Measurements from ENCODE around the gene KRT9.
"Not testable (repeated sequence)": the region's sequence is repeated elsewhere in the genome, so short reads cannot be mapped to it uniquely, and the experiment has no call there.

KRT9 gene

DNA sequence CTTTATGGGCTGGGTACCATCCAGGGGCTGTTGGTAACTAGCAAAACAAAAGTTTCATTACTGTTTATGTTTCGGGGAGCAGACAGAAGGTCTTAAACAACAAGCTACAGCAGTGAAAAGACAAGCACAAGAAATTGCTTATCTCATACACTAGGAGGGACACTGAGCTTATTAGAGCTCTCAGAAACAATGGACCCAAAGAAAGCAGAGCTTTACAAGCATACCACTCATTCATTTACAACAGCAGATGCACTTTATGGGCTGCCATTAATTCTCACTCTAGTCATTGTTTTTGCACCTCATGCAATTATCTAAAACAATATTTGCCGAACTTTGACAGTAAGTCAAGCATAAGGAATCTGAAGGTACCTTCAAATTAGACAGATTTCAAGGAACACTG is 30.7 kb upstream of the KRT9 start:
- DNase-seq (ENCODE audit: low read depth in 2 of 3, low spot score in 1 of 3), result no peak

DNA sequence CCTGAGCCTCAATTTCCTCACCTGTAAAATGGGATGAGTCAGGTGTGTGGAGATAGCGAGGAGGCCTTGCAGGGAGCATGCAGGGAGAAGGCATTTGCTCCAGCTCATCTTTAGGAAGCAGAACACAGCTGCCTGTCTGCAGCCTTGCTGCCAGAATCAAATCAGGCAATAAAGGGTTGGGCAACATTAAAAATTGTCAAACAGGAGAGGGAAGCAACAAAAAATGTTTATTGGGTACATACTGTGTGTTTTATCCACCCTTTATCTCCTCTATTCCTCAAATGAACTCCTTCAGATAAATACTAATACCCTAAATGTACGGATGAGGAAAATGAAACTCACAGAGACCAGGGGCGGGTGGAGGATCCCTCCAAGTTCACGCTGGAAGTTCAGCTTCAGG is 28.5 kb upstream of the KRT9 start:
- no peak for DNase-seq (ENCODE audit: low read depth in 2 of 3, low spot score in 1 of 3)

DNA sequence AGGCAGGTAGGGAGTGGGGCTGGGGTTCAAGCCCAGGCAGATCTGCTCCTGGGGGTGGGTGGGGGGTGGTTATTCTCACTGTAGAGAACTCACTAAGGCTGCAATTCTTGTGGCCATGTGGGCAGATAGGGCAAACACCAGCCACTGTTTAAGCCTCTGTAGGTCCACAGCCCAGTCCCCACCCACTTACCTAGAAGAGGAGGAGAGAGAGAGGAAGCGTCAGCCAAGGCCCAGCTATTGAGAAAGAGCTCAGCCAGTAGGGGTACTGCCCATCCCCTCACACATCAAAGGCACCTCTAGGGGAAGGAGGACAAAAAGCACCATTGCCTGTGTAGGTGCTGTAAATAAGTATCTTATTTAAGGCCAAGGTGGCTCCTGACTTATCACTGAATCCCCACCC is 27.8 kb upstream of the KRT9 start:
- no peak for DNase-seq (ENCODE audit: low read depth in 2 of 3, low spot score in 1 of 3)

DNA sequence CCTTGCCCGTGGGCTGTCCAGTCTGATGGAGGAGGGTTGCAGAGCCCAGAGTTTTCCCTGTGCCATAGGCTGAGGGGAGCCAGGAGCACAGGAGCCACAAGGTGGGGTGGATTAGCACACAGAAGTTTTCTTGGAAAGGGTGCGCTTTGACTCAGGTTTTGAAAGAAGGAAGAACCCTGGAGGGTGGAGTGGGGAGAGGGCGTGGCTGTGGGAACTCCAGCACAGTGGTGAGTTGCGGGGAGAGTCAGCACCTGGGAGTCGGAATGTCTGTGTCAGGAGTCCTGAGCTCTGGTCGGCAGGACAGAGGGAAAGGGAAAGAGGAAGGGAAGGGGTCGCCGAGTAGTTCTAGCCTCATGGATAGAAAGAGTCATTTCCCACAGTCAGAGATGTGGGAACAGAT is 23.7 kb upstream of the KRT9 start:
- DNase-seq (ENCODE audit: low read depth in 2 of 3, low spot score in 1 of 3), result no peak

DNA sequence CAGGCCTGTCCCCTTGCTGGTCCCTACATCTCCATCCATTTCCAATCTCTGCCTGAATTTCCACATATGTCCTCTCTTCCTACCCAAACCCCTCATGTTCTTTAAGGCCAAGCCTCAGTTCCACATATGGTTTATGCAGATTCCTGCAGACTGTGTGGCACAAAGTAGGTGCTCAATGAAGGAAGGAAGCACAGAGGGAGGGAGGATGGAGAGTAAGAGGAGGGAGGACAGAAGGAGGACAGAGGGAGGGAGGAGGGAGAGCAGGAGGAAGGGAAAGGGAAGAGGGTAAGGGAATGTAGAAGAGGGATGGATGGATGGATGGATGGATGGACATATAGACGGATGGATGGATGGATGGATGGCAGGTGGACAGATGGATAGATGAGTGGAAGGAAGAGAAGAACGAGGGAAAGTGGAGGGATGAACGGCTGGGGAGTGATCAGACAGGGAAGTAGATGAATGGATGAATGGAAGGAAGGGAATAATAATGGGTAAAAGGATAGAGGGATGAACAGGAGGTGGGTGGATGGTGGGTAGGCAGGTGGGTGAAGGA is 22.6 kb upstream of the KRT9 start:
- no peak for DNase-seq (ENCODE audit: low read depth in 2 of 3, low spot score in 1 of 3)

DNA sequence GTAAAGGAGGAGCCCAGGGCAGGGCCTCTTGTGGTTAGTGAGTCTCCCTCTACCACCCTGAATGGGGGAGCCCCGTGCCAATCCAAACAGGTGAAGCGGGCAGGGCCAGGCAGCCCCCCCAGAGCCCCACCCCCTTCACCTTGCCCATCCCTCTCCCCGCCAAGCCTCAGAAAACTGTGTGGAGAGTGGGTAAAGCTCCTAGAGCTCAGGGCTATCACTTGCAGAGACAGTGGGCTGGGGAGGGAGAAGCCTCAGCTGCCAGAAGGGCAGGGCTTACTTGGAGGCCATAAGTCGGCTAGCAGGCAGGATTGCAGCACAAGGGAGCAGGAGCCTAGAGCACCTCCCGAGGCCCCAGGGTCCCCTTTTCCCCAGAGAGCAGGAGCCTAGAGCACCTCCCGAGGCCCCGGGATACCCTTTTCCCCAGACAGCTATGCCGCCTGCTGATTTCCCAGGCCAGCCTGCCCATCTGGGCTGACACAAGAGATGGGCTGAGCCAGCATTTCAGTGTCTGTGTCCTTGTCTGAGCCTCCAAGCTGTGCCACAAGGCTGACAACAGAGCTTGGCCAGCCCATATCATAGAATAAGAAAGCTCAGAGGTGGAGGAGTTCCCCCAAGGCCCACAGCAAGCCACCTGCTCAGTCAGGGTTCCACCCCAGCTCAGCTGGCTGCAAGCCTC is 21.6 kb upstream of the KRT9 start:
- DNase-seq (ENCODE audit: low read depth in 2 of 3, low spot score in 1 of 3), result no peak

DNA sequence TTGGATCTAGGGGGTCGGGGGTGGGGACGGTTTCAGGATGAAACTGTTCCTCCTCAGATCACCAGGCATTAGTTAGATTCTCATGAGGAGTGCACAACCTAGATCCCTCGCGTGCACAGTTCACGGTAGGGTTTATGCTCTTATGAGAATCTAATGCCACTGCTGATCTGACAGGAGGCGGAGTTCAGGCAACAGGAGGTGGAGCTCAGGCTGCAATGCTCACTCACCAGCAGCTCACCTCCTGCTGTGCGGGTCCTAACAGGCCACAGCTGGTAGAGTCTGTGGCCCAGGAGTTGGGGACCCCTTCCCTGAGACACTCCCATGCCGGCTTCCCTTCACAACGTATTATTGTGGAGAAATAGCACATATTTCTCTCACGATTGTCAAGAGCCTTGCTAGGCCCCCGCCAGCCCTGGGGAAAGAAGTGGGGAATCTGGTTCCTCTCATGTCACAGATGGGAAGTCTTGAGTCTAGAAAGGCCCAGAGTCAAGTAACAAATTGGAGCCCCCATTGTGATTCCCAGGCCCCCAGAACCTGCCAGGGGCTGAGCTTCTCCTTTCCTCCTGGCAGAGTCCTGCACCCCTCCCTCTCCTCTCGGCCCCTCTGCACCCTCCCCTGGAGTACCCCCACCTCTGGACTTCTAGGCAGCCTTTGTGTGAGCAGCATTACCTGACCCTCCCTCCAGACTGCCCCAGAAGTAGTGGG is 20.9 kb upstream of the KRT9 start:
- DNase-seq (ENCODE audit: low read depth in 2 of 3, low spot score in 1 of 3), result no peak

DNA sequence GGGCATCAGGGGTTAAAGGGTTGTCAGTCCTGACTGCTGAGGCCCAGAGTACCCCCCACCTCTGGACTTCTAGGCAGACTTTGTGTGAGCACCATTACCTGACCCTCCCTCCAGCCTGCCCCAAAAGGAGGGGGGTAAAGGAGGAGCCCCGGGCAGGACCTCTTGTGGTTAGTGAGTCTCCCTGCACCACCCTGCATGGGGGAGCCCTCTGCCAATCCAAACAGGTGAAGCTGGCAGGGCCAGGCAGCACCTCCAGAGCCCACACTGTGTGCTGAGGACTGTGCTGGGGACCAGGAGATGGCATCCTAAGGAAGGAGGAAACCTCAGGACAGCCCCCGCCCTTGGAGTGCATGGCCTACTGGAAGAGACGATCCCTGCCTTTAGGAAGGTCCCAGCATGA is 17.4 kb upstream of the KRT9 start:
- DNase-seq (ENCODE audit: low read depth in 2 of 3, low spot score in 1 of 3), result no peak

DNA sequence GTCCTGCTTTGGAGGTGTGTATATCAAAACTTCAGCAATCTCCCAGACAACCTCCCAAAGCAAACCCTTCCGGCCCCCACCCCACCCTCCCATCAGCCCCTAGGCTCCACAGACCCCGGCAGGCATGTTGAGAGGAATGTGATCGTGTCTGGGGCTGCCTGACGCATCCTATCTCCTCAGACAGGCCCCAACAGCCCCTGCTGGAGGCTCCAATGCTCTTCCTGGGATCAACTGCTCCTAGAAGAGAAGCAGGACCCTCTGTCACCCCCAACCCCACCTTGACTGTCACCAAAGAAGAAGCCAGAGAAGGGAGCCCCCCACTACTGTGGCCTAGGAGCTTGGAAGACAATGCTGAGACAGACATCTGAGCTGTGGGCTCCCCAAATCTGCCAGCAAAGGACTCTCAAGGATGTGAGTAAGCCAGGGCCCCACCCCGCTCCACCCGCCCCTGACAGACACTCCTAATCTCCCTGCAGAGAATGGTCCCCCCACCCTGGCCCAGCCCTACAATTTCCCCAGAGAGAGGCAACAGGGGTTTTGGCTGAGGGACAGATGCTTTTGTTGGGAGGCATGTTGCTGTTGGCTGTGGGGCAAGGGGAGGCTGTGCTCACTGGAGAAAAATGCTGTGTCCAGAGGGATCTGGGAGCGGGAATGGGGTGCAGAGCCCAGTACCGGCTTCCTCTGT is 16.4 kb upstream of the KRT9 start:
- no peak for DNase-seq (ENCODE audit: low read depth in 2 of 3, low spot score in 1 of 3)

DNA sequence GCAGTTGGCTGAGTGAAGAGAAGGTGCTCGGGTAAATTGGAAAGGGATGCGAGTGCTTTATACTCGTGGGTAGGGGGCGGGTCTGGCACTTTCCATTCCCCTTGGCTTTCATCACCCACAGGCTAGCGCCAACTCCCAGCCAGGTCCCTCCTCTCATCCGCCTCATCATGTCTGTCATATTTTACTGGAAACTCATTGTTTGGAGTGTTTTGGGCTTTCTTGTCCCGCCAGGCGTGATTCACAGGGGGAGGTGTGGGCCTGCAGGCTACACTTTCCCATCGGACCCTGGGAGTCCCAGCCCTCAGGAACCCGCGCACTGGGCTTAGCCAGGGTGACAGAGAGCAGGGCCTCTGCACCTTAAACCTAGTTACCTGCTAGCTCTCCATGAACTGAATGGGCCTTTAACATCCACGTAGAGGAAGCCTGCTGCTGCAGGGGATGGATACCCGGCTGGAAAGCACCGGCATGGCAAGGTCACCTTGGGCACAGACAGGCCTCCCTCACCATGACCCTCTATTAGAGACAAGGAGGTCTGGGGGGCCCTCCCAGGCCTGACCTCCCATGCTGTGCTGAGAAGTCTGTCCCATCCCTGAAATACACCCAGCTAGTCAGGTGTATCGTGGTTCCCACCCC is 15.1 kb upstream of the KRT9 start, which contains the start of gene KRT14:
Gene KRT14 (minus strand): TSS at position 33 of the 633 bp plus-strand sequence. CDS start 61 bp downstream, outside the sequence.
- no peak for DNase-seq (ENCODE audit: low read depth in 2 of 3, low spot score in 1 of 3)

DNA sequence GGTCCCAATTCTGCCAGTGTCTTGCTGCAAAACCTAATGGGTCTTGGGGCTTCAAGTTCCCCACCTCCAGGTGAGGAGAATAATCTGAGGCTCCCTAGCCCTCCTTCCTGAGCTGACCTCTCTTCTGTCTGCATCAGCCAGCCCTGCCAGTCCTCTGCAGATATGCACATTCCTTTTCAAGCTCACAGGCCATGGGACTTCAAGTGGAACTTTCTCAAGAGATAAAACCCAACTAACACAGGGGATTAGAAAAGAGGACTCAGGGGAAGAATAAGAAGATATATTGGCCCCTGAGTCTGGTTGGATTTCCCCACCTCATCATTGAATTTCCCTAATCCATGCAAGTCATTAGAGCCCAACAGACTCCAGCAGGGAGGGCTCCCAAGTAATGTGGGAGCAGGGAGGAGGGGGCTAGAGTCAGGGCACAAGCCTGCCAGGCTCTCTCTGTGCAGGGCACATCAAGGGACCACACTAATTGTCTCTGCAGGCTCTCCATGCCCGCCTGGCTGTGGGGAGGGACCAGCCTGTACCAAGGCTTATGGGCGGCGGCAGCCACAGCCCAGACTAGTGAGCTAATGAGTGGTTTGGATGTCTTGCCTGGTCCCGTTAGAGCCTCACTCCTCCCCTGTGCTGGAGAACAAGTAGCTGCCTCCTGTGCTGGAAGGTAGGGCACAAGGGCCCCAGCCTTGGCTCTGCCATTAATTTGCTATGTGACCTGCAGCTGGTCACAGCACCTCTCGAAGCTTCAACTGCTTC is 13.6 kb upstream of the KRT9 start:
- DNase-seq (ENCODE audit: low read depth in 2 of 3, low spot score in 1 of 3), result no peak

DNA sequence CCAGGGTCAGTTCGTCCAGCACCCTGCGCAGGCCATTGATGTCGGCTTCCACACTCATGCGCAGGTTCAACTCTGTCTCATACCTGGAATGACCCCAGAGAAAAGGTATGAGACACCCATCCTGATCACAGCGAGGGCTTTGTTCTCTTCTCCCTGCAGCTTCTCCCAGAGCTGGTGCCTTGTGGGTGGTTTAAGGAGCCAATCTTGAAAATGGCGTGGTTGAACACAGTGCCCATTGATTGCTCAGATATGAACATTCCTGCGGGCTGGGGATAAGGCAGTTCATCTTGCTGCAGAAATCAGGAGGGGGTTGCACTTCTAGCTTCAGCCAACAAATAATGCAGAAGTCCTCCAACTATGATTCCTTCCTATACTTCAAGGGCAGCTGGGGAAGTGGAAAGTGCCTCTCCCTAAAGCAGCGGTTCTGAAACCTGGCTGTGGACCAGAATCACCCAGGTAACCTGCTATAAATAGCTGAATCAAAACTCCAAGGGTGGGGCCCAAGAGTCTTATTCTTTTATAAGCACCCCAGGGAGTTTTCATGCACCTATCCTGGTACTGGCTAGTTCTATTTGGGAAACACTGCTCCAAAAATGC is 12.6 kb upstream of the KRT9 start:
- not testable (repeated sequence) for DNase-seq (ENCODE audit: low read depth in 2 of 3, low spot score in 1 of 3)

DNA sequence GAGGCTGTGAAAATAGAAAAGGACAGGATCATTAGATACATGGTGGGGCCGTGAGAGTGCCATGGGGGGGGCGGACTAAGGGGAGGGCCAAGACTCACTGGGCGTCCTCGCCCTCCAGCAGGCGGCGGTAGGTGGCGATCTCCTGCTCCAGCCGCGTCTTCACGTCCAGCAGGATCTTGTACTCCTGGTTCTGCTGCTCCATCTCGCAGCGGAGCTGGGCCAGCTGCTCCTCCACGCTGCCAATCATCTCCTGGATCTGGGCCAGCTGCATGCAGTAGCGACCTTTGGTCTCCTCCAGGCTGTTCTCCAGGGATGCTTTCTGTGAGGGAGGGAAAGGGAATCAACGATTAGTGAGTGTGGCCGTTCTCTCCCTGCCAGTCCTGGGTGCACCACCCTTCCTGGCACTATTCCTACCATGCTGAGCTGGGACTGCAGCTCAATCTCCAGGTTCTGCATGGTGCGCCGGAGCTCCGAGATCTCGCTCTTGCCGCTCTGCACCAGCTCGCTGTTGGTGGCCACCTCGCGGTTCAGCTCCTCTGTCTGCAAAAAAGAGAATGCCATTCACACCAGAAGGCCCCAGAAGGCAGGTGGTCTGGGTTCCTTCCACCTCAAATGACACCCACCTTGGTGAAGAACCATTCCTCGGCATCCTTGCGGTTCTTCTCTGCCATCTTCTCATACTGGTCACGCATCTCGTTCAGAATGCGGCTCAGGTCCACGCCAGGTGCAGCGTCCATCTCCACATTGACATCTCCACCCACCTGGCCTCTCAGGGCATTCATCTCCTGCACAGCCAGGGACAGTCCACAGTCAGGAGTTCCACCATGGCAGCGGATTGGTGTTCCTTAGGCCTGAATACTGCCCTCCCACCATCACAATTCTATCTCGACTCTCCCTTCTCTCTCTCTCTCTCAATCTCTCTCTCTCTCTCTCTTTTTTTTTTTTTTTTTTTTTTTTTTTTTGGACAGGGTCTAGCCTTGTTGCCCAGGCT is 11.6 kb upstream of the KRT9 start:
- no peak for DNase-seq (ENCODE audit: low read depth in 2 of 3, low spot score in 1 of 3)

DNA sequence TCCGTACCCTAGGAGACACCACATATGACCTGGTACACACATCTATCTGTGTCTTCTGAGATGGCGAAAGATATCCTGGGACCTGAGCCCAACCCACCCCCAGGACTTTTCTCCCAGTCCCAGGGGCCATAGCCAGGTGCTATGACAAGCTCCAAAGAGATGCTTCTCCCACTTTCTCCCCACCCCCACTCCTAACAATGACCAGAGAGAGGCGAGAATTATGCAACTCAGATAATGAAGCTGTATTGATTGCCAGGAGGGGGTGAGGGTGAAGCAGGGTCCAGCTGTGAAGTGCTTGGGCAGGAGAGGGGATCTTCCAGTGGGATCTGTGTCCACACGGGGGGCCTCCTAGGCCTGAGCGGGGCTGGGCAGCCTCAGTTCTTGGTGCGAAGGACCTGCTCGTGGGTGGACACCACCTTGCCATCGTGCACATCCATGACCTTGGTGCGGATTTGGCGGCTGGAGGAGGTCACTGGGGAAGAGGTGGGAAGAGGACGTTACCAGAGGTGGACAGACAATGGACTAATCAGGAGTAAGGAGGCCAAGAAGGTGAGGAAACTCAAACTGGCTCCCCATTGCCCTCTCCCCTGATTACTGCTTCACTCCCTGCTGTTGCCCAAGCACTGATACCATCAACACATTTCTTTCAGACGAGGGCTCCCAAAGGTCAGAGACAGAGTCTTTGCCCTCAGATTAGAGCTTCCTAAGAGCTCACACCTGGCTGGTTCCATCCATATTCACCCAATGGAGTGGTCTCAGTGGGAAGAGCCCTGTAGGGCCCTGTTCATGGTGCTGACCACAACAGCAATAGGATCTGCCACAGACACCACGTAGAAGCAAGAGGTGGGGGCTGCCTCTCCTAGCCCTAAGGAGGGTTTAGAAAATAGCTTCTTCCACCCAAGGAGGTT is 10.5 kb upstream of the KRT9 start:
- not testable (repeated sequence) for DNase-seq (ENCODE audit: low read depth in 2 of 3, low spot score in 1 of 3)

DNA sequence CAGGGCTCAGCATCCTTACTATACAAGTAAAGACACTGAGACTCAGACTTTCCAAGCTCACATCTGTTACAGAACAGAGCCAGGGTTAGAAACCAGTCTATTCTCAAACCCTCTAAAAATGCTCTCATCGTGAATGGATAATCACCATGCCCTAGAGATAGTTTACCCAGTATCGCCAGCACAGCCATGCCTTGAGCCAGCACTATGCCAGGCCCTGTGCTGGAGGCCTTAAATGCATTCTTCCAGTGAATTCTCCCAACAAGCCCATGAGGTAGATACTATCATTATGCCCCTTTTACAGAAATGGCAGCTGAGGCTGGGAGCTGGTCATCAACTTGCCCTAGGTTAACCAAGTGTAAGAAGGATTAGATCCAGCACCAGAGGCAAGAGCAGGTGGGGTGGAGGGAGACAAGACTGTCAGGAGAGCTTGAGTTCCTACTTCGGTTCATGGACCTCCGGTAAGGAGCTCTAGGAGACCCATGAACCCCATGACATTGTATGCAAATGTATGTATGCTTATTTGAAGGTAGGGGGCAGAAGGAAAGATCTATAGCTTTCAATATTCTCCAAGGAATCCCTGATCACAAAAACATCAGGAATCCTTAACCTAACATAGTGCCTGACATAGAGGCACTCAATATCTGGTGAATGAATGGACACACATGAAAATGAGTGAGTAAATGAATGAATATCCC is 9.7 kb upstream of the KRT9 start:
- DNase-seq (ENCODE audit: low read depth in 2 of 3, low spot score in 1 of 3), result no peak

DNA sequence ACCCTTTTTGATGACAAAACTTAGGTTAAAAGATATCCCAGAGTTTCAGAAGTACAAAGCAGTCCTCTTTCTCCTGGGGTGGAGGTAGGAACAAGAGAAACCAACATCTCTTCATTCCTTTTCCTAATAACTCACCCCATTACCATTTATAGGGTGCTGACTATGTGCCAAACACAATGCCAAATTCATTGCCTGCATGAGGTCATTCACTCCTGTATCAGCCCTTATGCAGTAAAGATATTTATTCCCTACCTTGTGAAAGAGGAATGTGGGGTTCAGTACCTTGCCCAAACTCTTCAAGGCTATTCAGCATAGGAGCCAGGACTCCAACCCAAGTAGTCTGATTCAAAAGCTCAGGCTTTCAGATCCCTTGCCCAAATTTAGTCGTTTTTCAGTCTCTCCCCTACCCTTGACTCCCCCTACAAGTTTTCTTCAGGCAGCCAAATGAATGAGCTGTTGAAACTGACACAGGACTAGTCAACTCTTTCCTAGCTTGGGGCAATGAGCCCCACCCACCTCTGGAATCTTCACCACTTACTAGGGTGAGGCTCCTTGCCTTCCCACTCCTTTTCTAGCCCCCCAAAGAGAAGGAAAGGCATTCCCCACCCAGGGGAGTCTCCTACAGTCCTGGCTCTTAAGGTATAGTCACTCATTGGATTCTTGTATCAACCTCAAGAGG is 9.0 kb upstream of the KRT9 start:
- no peak for DNase-seq (ENCODE audit: low read depth in 2 of 3, low spot score in 1 of 3)

DNA sequence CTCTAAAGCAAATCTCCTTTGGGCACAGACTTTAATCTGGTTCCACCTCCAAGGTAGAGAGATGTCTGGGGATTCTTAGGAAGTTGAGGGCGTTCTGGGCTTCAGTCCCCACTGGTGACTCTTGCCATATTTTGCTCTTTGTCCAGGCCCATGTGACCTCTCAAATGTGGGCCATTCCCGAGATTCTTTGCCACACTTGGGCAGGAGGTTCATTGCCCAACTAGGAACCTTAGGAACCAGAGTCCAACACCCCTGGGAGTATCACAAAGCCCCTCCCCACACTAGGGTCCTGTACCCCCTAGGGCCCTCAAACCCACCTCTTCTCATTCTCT is 8.4 kb upstream of the KRT9 start:
- DNase-seq (ENCODE audit: low read depth in 2 of 3, low spot score in 1 of 3), result no peak

Measured in stimulated activated CD4-positive, alpha-beta T cell treated with anti-CD3 and anti-CD28 coated beads, Interleukin-12 subunit alpha, Interleukin-12 subunit beta, amount 100 ng/mL, for 48 hours (primary cell).